ENCODE measurements around the gene SLC4A9. TPM values are rescaled to one million over a fixed set of nuclear protein-coding genes. Genes with fewer than 3 reads are reported as not detected.

SLC4A9 gene
- total and polyA plus RNA-seq, 2 donors (not counting 1 experiment from before 2014, with no cell fraction given), result 0.10 TPM; not detected in 1

DNA sequence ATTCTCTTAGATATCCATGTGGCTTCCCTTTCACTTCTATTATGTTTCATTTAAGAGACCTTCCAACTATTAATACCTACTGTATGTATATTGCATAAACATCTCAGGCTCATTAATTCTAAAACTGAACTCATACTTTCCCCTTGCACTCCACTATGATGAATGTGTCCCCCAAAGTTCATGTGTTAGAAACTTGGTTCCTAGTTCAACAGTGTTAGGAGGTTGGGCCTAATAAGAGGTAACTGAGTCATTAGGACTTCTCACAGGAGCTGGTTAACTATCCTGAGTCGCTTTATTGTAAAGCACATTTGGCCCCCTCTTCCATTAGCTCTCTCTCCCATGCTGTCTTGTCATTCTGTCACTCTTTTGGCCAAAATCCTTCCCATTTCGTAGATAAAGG is 63.6 kb downstream of the SLC4A9 start:
- Histone ChIP-seq H3K36me3 (replicated peaks in 1 of 2; ENCODE audit: control extremely low read depth in 1 of 2, control insufficient read depth in 1 of 2, extremely low read depth in 1 of 2, insufficient read depth in 2 of 2, low read length in 1 of 2) (peaks cover 0 to 3% of the 10 kb centered on the region in 2 experiments), H3K27ac (ENCODE audit: low read length in 2 of 2) (no peak overlapping the region), H3K27me3 (replicated peaks in 1 of 4; ENCODE audit: control extremely low read depth in 1 of 4, control insufficient read depth in 3 of 4, insufficient read depth in 4 of 4, low read length in 3 of 4) (no peaks in the 10 kb centered on the region), H4K20me1 (ENCODE audit: control insufficient read depth, insufficient read depth, low read length, poor library complexity, severe bottlenecking) (peaks cover 74% of the 10 kb centered on the region), H3K9me3 (ENCODE audit: control extremely low read depth in 1 of 3, control insufficient read depth in 2 of 3, insufficient read depth in 1 of 3, low read length in 2 of 3) (no peaks in the 10 kb centered on the region), H3K4me2 (replicated peaks; ENCODE audit: low read depth, low read length, poor library complexity, severe bottlenecking) (no peak overlapping the region), H3K9ac (ENCODE audit: low read length) (no peak overlapping the region), H3K4me3 (ENCODE audit: control extremely low read depth in 1 of 5, extremely low read depth in 1 of 5, insufficient read depth in 1 of 5, low read depth in 2 of 5, low read length in 4 of 5) (no peak overlapping the region), H2AFZ (ENCODE audit: insufficient read depth, low read depth, low read length, poor library complexity, severe bottlenecking) (no peak overlapping the region), H3K4me1 (ENCODE audit: control insufficient read depth in 2 of 2, insufficient read depth in 2 of 2, low read length in 2 of 2) (no peaks in the 10 kb centered on the region), H3K79me2 (ENCODE audit: control insufficient read depth, insufficient read depth, low read length) (peaks cover 83% of the 10 kb centered on the region)
- Mint-ChIP-seq H3K27me3 (no peaks in the 10 kb centered on the region), H3K4me3 (no peak overlapping the region), H3K4me1 (peaks cover 36% of the 10 kb centered on the region), H3K9me3 (ENCODE audit: insufficient read depth) (no peaks in the 10 kb centered on the region), H3K27ac (no peak overlapping the region)
- DNase-seq (no peak), ATAC-seq (ENCODE audit: low read depth) (no peak)
- CTCF ChIA-PET, result interaction anchor here (0.6 kb wide), 1 partner anchor 13 kb away, joined by 4 read pairs; no protein-coding TSS in a partner anchor
- intact Hi-C loops (cut with micrococcal nuclease), result no loop called here
- POLR2A ChIA-PET, result no interaction called here
- no CpG with 5 or more reads among the region's 2 CpGs for WGBS (ENCODE audit: insufficient coverage)
- TF ChIP-seq EZH2 (IDR thresholded peaks at IDR 0.05; ENCODE audit: borderline replicate concordance, insufficient read depth, low read depth, low read length, poor library complexity, severe bottlenecking), result no peak
- no peak for TF ChIP-seq CTCF (IDR thresholded peaks at IDR 0.05)

- no peak overlapping the region for H3K4me3 ChIP-seq (ENCODE audit: control extremely low read depth in 1 of 5, extremely low read depth in 1 of 5, insufficient read depth in 1 of 5, low read depth in 2 of 5, low read length in 4 of 5)
- intact Hi-C loops (cut with micrococcal nuclease), result no loop called here
- H3K9me3 ChIP-seq (ENCODE audit: control extremely low read depth in 1 of 3, control insufficient read depth in 2 of 3, insufficient read depth in 1 of 3, low read length in 2 of 3), result no peaks in the 10 kb centered on the region
- 100% methylated on average over 1 of the region's 3 CpGs for WGBS (ENCODE audit: insufficient coverage)
- H3K79me2 ChIP-seq (ENCODE audit: control insufficient read depth, insufficient read depth, low read length), result peaks cover 82% of the 10 kb centered on the region
- DNase-seq, result no peak
- ChIA-PET CTCF (interaction anchor here (0.6 kb wide), 1 partner anchor 352 kb away, joined by 3 read pairs; no protein-coding TSS in a partner anchor), POLR2A (no interaction called here)
- H3K4me3 Mint-ChIP-seq, result no peak overlapping the region
- H3K9me3 Mint-ChIP-seq (ENCODE audit: insufficient read depth), result no peaks in the 10 kb centered on the region
- no peaks in the 10 kb centered on the region for H3K27me3 ChIP-seq (replicated peaks in 1 of 4; ENCODE audit: control extremely low read depth in 1 of 4, control insufficient read depth in 3 of 4, insufficient read depth in 4 of 4, low read length in 3 of 4)
- no peak overlapping the region for H3K27ac Mint-ChIP-seq
- H3K27me3 Mint-ChIP-seq, result no peaks in the 10 kb centered on the region
- H3K27ac ChIP-seq (ENCODE audit: low read length in 2 of 2), result no peak overlapping the region
- H3K4me1 Mint-ChIP-seq, result peaks cover 32% of the 10 kb centered on the region
- no peak overlapping the region for H2AFZ ChIP-seq (ENCODE audit: insufficient read depth, low read depth, low read length, poor library complexity, severe bottlenecking)
- TF ChIP-seq EZH2 (IDR thresholded peaks at IDR 0.05; ENCODE audit: borderline replicate concordance, insufficient read depth, low read depth, low read length, poor library complexity, severe bottlenecking) (no peak), CTCF (IDR thresholded peaks at IDR 0.05) (no peak)
- no peaks in the 10 kb centered on the region for H3K4me1 ChIP-seq (ENCODE audit: control insufficient read depth in 2 of 2, insufficient read depth in 2 of 2, low read length in 2 of 2)
- H3K4me2 ChIP-seq (replicated peaks; ENCODE audit: low read depth, low read length, poor library complexity, severe bottlenecking), result no peak overlapping the region
- ATAC-seq (ENCODE audit: low read depth), result no peak
- H3K9ac ChIP-seq (ENCODE audit: low read length), result no peak overlapping the region
- H4K20me1 ChIP-seq (ENCODE audit: control insufficient read depth, insufficient read depth, low read length, poor library complexity, severe bottlenecking), result peaks cover 69% of the 10 kb centered on the region
- peaks cover 0 to 3% of the 10 kb centered on the region in 2 experiments for H3K36me3 ChIP-seq (replicated peaks in 1 of 2; ENCODE audit: control extremely low read depth in 1 of 2, control insufficient read depth in 1 of 2, extremely low read depth in 1 of 2, insufficient read depth in 2 of 2, low read length in 1 of 2)
Measured at GRCh38 chr5:140424135-140424534, 64.1 kb downstream of the SLC4A9 start.

Small RNAs within 50 kb of the gene (small RNA-seq; reads per million reads assigned to genes)
- gene RNU4-14P (ENCODE audit: insufficient read length, low read depth, low replicate concordance), result not detected

Other genes starting within 250 kb of the SLC4A9 start
- 23.5 and 26.0 TPM in 2 replicates for gene PURA, start 246.1 kb upstream of the SLC4A9 start, total RNA-seq
- gene PURA, start 246.1 kb upstream of the SLC4A9 start, polyA plus RNA-seq, result 2.2 and 2.3 TPM in 2 replicates
- 9.9 and 10.0 TPM in 2 replicates for gene IGIP, start 234.3 kb upstream of the SLC4A9 start, total RNA-seq
- 0.98 and 1.3 TPM in 2 replicates for gene IGIP, start 234.3 kb upstream of the SLC4A9 start, polyA plus RNA-seq
- 17.0 and 18.7 TPM in 2 replicates for gene CYSTM1, start 185.0 kb upstream of the SLC4A9 start, total RNA-seq
- gene CYSTM1, start 185.0 kb upstream of the SLC4A9 start, polyA plus RNA-seq, result 4.6 and 6.2 TPM in 2 replicates
- 29.8 and 30.3 TPM in 2 replicates for gene PFDN1, start 57.1 kb upstream of the SLC4A9 start, total RNA-seq
- gene PFDN1, start 57.1 kb upstream of the SLC4A9 start, polyA plus RNA-seq, result 28.1 and 31.2 TPM in 2 replicates
- gene HBEGF, start 13.6 kb upstream of the SLC4A9 start, total RNA-seq, result 0.61 and 0.89 TPM in 2 replicates
- gene HBEGF, start 13.6 kb upstream of the SLC4A9 start, polyA plus RNA-seq, result 1.8 and 2.4 TPM in 2 replicates
- gene ANKHD1, start 41.6 kb downstream of the SLC4A9 start, total RNA-seq, result 244 and 246 TPM in 2 replicates
- 96.3 and 131 TPM in 2 replicates for gene ANKHD1, start 41.6 kb downstream of the SLC4A9 start, polyA plus RNA-seq
- gene EIF4EBP3, start 187.5 kb downstream of the SLC4A9 start, total RNA-seq, result 8.8 and 15.0 TPM in 2 replicates
- gene EIF4EBP3, start 187.5 kb downstream of the SLC4A9 start, polyA plus RNA-seq, result 13.8 and 18.2 TPM in 2 replicates
- gene SRA1, start 197.3 kb downstream of the SLC4A9 start, total RNA-seq, result 25.6 and 27.1 TPM in 2 replicates
- 23.2 and 34.4 TPM in 2 replicates for gene SRA1, start 197.3 kb downstream of the SLC4A9 start, polyA plus RNA-seq
- 73.9 and 79.7 TPM in 2 replicates for gene APBB3, start 204.4 kb downstream of the SLC4A9 start, total RNA-seq
- 126 and 156 TPM in 2 replicates for gene APBB3, start 204.4 kb downstream of the SLC4A9 start, polyA plus RNA-seq
- 44.0 and 48.6 TPM in 2 replicates for gene SLC35A4, start 204.6 kb downstream of the SLC4A9 start, total RNA-seq
- 32.6 and 57.8 TPM in 2 replicates for gene SLC35A4, start 204.6 kb downstream of the SLC4A9 start, polyA plus RNA-seq

Data from B cell (primary cell).